H1 (cell line): ENCODE data around the gene MYOCOS.

Experiments used
- ATF2 ChIP-seq: IDR thresholded peaks from 2 replicates; pipeline ENCODE4 v1.6.1; 2012; ENCODE audit warnings: low read length, inconsistent platforms
- BRCA1 ChIP-seq: IDR thresholded peaks from 2 replicates; pipeline ENCODE4 v1.6.1; 2012; ENCODE audit warnings: low read depth, low read length, improper control_type of control experiment
- CHD2 ChIP-seq: IDR thresholded peaks from 2 replicates; pipeline ENCODE4 v1.6.1; 2012; ENCODE audit warnings: low read length, improper control_type of control experiment
- CTCF ChIP-seq, 3 experiments: IDR thresholded peaks; 1 replicate in 2 of 3; 2 replicates in 1 of 3; pipeline versions ENCODE4 v1.5.1 to v1.6.1; 2011; ENCODE audit warnings: low read length in 3 of 3, mild to moderate bottlenecking in 3 of 3, inconsistent platforms in 2 of 3, low read depth in 1 of 3, moderate library complexity in 1 of 3; ENCODE audit not compliant: insufficient read depth in 1 of 3; ENCODE audit errors: control extremely low read depth in 1 of 3
- EP300 ChIP-seq, 2 experiments: IDR thresholded peaks; 1 replicate in 1 of 2; 2 replicates in 1 of 2; pipeline ENCODE4 v1.6.1; 2011 to 2012; ENCODE audit warnings: low read depth in 2 of 2, low read length in 2 of 2, mild to moderate bottlenecking in 2 of 2, borderline replicate concordance in 1 of 2, inconsistent platforms in 1 of 2, moderate library complexity in 1 of 2
- POLR2AphosphoS5 ChIP-seq: IDR thresholded peaks from 2 replicates; pipeline ENCODE4 v1.6.1; 2011; ENCODE audit warnings: low read depth, low read length
- RFX5 ChIP-seq: IDR thresholded peaks from 2 replicates; pipeline ENCODE4 v1.6.1; 2011; ENCODE audit warnings: low read depth, low read length, improper control_type of control experiment, borderline replicate concordance
- ZNF274 ChIP-seq: IDR thresholded peaks from 2 replicates; pipeline ENCODE4 v1.7.0; 2012; ENCODE audit warnings: low read length, borderline replicate concordance; ENCODE audit errors: extremely low read depth
- TF ChIP-seq, protein P1 (sequence below): IDR thresholded peaks from 2 replicates; pipeline ENCODE4 v1.6.1; 2012; ENCODE audit warnings: inconsistent platforms

- no peak for TF ChIP-seq CTCF (IDR thresholded peaks at IDR 0.05; ENCODE audit: control extremely low read depth in 1 of 3, insufficient read depth in 1 of 3, low read depth in 1 of 3, low read length in 3 of 3)
- no peak for TF ChIP-seq POLR2AphosphoS5
- TF ChIP-seq, protein P1, sequence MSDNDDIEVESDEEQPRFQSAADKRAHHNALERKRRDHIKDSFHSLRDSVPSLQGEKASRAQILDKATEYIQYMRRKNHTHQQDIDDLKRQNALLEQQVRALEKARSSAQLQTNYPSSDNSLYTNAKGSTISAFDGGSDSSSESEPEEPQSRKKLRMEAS: no peak
- TF ChIP-seq EP300 (IDR thresholded peaks at IDR 0.05; ENCODE audit: borderline replicate concordance in 1 of 2, low read depth in 2 of 2, low read length in 2 of 2): no peak
- no peak for TF ChIP-seq ATF2
- no peak for TF ChIP-seq RFX5
- no peak for TF ChIP-seq BRCA1
- TF ChIP-seq ZNF274: no peak
- TF ChIP-seq CHD2: no peak
Observed at GRCh38 chr1:171661076-171661650, 39.1 kb downstream of the MYOCOS start.
